HK-2 (cell line): Measurements from ENCODE around the gene GAS2L1.
"Not testable (repeated sequence)": the region's sequence is repeated elsewhere in the genome, so short reads cannot be mapped to it uniquely, and the experiment has no call there.

Experiments
- DNase-seq: peaks from one replicate; pipeline ENCODE4 v3.0.0-alpha.2; 2018; ENCODE audit not compliant: unreplicated experiment

GAS2L1 gene

DNA sequence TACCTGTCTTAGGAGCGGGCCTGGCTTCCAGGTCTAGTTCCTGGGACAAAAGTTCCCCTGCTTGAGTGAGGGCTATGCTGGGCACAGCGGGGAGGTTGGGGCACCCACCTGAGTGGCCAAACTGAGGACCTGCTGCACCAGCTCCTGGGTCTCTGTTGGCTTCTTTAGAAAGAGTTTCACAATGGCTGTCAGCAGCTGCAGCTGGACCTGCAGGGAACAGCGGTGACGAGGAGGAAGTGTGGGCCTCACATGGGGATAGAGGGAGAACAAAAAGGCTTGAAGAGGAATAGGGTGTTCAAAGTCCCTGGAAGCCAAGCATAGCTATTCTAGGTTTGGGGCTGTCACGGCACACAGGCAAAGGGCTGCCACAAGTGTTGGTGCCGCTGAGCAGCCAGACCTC, 35.7 kb downstream of the GAS2L1 start:
- no peak for DNase-seq

DNA sequence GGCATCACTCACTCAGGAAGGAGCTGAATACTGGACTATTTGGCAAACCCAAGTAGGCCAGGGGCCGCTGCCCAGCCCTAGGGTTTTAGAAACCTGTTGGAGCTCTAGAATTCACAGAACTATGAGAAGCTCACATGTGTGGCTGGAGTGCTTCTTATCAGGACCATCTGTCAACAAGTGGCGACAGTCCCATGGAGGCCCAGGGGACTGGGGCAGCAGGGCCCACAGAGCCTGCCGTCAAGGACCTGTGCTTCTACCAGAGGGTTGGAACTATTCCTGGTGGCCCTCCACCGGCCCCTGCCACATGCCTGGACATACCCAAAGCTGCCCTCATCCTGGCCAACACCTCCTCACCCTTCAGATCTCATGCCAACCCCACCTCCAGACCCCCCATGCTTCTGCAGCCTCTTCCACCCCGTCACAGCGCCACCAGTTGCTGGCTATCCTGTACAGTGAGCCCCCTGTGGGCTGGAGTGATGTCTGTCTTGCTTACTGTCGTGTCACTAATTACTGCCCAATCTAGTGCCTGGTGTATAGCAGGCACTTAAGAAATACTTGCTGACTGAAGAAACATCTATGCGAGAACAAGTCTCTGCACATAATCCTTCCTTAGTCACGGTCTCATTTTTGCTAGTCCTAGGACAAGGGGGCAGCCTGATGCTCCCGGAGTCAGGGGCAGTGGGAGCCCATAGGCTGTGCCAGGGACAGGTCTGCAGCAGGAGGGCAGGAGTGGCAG, 36.3 kb downstream of the GAS2L1 start:
- no peak for DNase-seq

DNA sequence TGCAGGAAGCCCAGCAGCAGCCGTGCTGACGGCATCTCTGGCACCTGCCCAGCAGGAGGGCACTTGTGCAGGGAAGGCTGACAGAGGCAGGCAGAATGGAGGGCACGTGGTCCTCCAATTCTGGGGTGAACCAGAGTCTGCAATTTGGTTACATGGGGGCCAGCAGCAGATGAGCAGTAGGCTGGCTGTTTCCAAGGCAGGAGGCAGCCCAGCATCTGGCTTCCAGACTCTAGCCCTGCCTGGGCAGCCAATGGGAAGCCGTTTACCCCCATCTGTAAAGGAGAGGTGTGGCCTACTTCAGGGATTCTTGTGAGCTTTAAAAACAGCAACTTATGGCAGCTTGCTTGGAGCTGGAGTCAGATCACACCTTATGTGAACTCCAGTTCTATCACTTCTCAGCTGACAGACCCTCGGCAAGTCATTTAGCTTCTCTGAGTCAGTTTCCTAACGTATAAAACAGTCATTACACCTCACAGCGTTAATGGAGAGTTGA, 36.9 kb downstream of the GAS2L1 start:
- DNase-seq: no peak

DNA sequence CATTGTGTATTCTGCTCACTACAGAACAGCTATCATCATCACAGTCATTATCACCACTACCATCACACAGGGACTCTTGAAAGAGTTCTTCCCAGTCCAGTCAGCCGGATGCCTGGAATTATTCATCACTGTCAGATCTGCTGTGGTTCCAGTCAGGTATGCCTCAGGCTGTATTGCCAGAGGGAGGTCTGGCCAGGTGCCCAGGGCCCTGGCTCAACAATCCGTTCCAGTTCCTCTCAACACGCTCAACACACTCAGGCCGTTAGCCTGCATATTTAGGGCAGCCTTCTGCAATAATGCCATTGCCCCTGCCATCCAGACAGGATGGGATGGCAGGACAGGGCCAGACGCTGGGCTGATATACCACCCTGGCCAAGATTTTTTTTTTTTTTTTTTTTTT, 37.7 kb downstream of the GAS2L1 start:
- DNase-seq: peak; percentile 86

DNA sequence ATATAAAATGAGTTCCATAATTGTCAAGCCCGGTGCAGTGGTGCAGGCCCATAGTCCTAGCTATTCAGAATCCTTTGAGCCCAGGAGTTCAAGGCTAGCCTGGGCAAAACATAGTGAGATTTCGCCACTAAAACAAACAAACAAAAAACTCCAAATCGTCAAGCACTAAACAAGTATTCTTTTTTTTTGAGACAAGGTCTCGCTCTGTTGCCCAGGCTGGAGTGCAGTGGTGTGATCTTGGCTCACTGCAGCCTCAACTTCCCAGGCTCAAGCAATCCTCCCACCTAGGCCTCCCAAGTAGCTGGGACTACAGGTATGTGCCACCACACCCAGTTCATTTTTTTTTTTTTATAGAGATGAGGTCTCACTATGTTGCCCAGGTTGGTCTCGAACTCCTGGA, 38.4 kb downstream of the GAS2L1 start:
- not testable (repeated sequence) for DNase-seq

DNA sequence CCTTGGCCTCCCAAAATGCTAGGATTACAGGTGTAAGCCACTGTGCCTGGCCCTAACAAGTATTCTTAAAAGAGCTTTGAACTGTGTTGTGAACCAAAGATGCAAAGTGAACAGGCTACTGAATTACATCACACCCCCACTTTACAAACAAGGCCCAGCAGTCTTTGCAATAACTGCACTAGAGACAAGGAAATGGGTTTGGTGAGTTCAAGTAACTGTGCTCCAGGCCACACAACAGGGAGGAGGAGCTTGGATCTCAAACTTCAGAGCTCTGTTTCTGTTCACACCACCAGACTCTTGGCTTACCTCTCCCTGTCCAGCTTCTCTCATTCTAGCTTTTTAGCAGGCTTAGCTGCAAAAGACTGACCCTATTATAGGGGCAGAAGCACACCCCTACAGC, 39.5 kb downstream of the GAS2L1 start:
- DNase-seq: no peak

DNA sequence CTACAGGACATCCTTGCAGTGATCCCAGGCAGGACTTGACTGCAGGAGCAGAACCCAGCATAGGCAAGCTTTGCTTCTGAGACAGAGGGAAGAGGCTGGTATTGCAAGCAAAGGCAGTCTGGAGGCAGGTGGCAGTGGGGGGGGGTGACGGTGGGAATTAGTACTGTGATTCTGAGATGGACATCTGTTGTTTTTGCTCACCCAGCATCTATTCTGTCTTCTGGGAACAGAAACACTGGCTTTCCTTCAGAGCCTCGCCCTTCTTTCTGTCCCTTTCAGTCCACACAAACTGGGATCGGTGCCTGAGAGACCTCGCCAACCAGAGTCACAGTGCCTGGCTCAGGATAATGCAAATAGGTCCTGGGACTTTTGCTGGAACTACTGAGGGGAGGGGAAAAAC, 40.2 kb downstream of the GAS2L1 start:
- no peak for DNase-seq

DNA sequence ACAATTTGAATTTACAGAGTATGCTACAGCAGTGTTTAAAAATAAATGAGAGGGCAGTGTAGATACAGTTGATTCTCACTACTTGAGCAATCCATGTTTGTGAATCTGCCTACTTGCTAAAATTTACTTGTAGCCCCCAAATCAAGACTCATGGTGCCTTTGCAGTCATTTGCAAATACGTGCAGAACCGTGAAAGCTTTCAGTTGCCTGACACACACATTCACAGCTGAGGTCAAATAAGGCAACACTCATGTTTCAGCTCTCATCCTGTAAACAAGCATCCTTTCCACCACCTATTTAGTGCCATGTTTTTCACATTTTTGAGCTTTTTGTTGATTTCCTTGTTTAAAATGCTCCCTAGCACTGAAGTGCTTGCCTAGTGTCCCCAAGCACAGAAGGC, 41.6 kb downstream of the GAS2L1 start:
- DNase-seq: no peak

DNA sequence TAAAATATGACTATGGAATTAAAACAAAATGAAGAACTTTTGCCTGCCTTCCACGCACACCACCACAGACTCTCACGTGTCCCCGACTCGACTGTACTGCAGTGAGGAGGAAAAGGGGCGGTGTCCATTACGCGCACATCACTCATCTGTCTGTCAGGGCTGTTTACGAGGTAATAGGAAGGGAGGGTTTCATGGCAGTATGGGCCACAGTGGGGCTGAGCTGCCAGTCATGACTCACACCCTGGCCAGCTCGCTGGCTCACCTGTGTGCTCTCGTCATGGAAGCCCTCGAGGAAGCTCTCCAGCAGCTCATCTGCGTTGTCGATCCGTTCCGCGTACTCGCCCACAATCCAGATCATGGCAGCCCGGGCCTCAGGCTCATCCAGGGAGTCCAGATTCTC, 42.5 kb downstream of the GAS2L1 start:
- DNase-seq: no peak

DNA sequence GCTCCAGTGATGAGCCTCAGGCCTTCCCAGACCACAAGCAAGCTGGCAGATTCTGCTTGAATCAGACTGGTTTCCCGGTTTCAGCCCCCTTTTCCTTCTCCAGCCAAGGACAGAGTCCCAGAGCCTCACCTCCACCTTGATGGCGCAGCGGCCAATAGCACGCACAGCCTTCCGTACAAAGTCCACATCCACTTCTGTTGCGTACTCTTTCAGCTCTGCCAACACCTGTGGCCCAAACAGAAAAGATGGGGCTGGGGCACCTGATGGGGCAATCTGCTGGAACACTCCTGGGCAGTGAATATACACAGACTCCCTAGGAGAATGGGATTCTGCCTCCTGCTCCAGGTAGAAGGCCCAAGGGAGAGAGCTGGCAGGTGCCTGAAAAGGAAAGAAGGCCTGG, 44.6 kb downstream of the GAS2L1 start:
- no peak for DNase-seq

DNA sequence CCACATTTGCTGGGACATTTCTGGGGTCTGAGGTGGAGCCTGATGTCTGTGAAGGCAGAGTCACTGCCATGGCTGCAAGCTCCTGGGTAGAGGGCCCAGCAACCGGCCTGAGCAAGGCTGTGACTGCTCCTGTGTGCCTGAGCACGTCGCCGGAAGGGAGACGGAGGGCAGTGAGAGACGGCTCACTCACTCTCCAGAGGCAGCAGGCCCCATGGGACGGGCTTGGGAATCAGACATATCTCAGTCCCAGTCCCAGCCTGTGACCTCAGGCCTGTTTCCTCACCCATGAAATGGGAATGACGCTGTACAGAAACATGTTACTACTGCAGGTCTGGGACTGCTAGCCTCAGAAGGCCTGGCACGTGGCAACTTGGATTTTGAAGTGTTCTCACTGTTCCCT, 45.4 kb downstream of the GAS2L1 start:
- no peak for DNase-seq

DNA sequence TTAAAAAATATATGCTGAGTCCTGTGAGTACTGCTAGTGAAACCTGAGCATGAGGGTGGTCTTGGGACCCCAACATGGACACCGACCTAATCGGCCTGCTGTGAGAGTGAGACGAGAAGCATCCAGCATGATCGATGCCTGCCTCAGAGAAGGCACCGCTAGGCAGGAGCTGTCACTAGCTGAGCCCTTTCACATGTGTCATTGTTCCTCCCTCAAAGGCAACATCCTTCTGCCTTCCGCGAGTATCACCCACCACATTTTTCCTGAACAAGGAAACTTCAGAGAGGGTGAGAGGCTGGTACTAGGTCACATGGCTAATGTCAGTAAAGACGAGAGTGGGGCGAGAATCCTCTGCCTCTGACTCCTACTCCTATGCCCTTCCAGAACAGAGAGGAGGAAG, 46.3 kb downstream of the GAS2L1 start:
- DNase-seq: no peak

DNA sequence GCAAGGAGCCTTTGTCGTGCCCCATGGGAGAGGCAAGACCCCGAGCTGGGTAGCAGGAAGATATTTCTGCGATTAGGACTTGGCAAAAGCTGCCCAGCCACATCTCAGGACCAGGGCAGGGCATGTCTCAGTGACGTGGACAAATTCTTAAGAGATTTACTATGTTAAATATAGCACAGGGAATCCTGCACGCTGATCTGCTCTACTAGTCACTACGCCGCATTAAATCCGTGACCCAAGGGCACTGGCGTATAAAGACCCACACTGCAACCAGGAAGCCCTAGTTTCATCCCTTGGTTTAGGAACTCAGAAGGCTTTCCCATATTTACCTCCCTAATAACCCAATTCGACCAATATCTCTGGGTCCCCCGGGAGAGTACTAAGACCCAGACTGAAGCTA, 46.8 kb downstream of the GAS2L1 start:
- no peak for DNase-seq

DNA sequence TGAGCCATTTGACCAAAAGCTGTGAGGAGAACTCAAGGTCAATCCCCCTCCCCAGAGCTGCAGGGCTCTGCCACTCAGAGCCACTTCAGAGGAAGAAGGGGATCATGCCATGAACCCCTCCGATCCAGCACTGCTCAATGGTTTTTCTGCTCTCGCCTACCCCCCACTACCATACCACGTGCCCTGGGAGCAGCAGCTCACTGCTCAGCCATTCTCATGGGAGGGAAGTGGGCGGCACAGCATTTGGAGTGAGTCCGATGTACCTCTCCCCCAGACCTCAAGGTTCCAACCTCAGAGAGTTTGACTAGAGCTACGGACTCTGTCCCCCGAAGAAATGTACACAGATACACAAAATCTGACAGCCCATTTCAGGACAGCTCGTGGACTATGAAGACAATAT, 47.4 kb downstream of the GAS2L1 start:
- DNase-seq: no peak

DNA sequence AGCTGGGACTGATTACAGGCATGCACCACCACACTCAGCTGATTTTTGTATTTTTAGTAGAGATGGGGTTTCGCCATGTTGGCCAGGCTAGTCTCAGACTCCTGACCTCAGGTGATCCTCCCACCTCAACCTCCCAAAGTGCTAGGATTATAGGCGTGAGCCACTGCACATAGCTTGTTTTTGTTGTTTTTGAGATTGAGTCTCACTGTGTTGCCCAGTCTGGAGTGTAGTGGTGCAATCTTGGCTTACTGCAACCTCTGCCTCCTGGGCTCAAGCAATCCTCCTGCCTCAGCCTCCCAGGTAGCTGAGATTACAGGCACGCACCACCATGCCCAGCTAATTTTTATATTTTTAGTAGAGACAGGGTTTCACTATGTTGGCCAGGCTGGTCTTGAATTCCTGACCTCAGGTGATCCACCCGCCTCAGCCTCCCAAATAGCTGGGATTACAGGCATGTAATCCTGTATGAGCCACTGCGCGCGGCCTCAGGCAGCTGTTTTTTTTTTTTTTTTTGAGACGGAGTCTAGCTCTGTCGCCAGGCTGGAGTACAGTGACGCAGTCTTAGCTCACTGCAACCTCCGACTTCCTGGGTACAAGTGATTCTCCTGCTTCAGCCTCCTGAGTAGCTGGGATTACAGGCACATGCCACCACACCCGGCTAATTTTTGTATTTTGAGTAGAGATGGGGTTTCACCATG, 50.9 kb downstream of the GAS2L1 start:
- DNase-seq: not testable (repeated sequence)

DNA sequence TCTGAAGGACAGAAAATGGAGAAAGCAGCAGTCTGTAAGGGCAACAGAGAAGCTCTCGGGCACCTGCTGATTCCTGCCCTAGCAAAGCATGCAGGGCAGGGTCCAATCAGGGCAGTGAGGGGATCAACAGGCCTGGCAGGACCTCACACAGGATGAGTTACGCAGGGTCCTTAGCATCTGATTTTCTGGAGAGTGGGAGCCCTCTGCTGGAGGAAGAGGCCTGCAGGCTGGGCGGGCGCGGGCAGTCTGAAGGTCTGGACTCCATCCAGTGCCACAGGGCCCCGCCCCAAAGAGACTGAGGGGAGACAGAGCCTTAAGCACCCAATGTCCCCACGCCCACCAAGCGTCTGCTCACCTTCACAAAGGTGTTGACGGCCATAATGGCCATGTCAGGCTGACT, 53.0 kb downstream of the GAS2L1 start:
- no peak for DNase-seq
